Right lobe of liver (tissue), 6 donors: ENCODE measurements around the gene SLC39A5. TPM values are rescaled to one million over a fixed set of nuclear protein-coding genes. Genes with fewer than 3 reads are reported as not detected.

Source experiments
- ATAC-seq, 4 donors: fragments of 200-7000 bp; cut with Tn5 transposase; one replicate each; pipeline ENCODE4 v1.9.1; 2020; ENCODE audit warnings: mild to moderate bottlenecking in 4 of 4, moderate library complexity in 4 of 4
- DNase-seq, 3 donors: peaks; one replicate each; pipeline ENCODE4 v3.0.0-alpha.2; 2020
- H3K27ac ChIP-seq, 3 donors: fragments of 200-600 bp; one replicate each; pipeline ENCODE4 v1.8.0; 2022
- H3K27me3 ChIP-seq, 2 donors: fragments of 200-600 bp; one replicate each; pipeline ENCODE4 v1.8.0; 2022
- H3K36me3 ChIP-seq, 4 donors: fragments of 200-600 bp; sonication (generic) in 1 of 4; one replicate each; pipeline versions ENCODE4 v1.5.1 to v1.8.0; 2017 to 2022; ENCODE audit warnings: control low read depth in 1 of 4
- H3K4me1 ChIP-seq, 4 donors: fragments of 200-600 bp; sonication (generic) in 1 of 4; one replicate each; pipeline versions ENCODE4 v1.5.1 to v1.8.0; 2017 to 2022; ENCODE audit warnings: control low read depth in 1 of 4
- H3K4me3 ChIP-seq, 3 donors: fragments of 200-600 bp; one replicate each; pipeline ENCODE4 v1.8.0; 2022
- H3K9me3 ChIP-seq, 4 donors: fragments of 200-600 bp; sonication (generic) in 1 of 4; one replicate each; pipeline versions ENCODE4 v1.5.1 to v1.8.0; 2017 to 2022; ENCODE audit warnings: control low read depth in 1 of 4
- CTCF ChIP-seq, 4 donors: fragments of 200-600 bp in 3 of 4; fragments of 450-650 bp in 1 of 4; IDR thresholded peaks; one replicate each; pipeline versions ENCODE4 v1.5.1 to v1.8.0; 2016 to 2022; ENCODE audit warnings: antibody characterized with exemption in 4 of 4, mild to moderate bottlenecking in 2 of 4
- POLR2A ChIP-seq: fragments of 450-650 bp; IDR thresholded peaks from one replicate; pipeline ENCODE4 v1.6.1; 2017; ENCODE audit warnings: antibody characterized with exemption, mild to moderate bottlenecking
- WGBS: methylation state at CpG from one replicate; pipeline ENCODE4 v1.1.6; 2018; ENCODE audit warnings: low coverage, low lambda C conversion rate; ENCODE audit not compliant: insufficient coverage; ENCODE audit errors: missing lambda C conversion rate; 5-methylcytosine and 5-hydroxymethylcytosine counted together
- intact Hi-C, 2 donors: fragments of 100-400 bp; cut with DNase I; formaldehyde crosslinking; loops; one replicate each; pipeline versions ENCODE4 v1.11.2 to v1.14.1; 2022
- total RNA-seq, 6 experiments: library from RNA; depleted of rRNA in 2 of 6; stranded (reverse); fragments of >200 nt in 2 of 6; fragmentation: NEBNext Ultra II Directional in 3 of 6; extraction: Animal tissue kit (Norgen Biotek cat#: 25700) in 3 of 6; gene quantifications; one replicate each; pipeline versions ENCODE4 v1.1.0 to v1.2.4, GENCODE V29; 2016 to 2023
- donor health status: DM: no; HTN: yes; CAD: no.
- donor health status: DM: no; HTN: no; CAD: no.
- donor health status: DM: no; HTN: no; CAD: no.
- donor health status: DM: no; HTN: yes; CAD: no.
- donor health status: DM: no; HTN: yes; CAD: no.

SLC39A5 gene
- total RNA-seq, 6 experiments from 2014 or later, result 39.7 to 209 (median 110) TPM

- no peak for DNase-seq
- Histone ChIP-seq H3K9me3 (no peaks in the 10 kb centered on the region), H3K27ac (peak overlapping the region; percentile 91 to 97 (median 91)), H3K27me3 (no peaks in the 10 kb centered on the region), H3K36me3 (peaks cover 0 to 5% (median 0%) of the 10 kb centered on the region in 4 donors), H3K4me3 (peak overlapping the region; percentile 49 to 78 (median 55)), H3K4me1 (peaks cover 0 to 24% (median 7%) of the 10 kb centered on the region in 4 donors)
- TF ChIP-seq POLR2A (no peak), CTCF (IDR thresholded peaks at IDR 0.05) (no peak)
- WGBS, result 16% methylated on average over 8 of the region's 10 CpGs
- intact Hi-C loops, result no loop called here
- peak in 1 of 4 donors; percentile 2 for ATAC-seq
These were observed 9.1 kb upstream of the SLC39A5 start for GRCh38 chr12:56220611-56221231.

GRCh38 chr12:56221232-56221756, 8.6 kb upstream of the SLC39A5 start:
- DNase-seq, result no peak
- peaks cover 0 to 24% (median 7%) of the 10 kb centered on the region in 4 donors for H3K4me1 ChIP-seq
- peak overlapping the region; percentile 49 to 78 (median 55) for H3K4me3 ChIP-seq
- WGBS, result 1% methylated on average over 11 of the region's 21 CpGs
- intact Hi-C loops, result no loop called here
- no peaks in the 10 kb centered on the region for H3K9me3 ChIP-seq
- ATAC-seq, result peak in 1 of 4 donors; percentile 2
- peaks cover 0 to 3% (median 0%) of the 10 kb centered on the region in 4 donors for H3K36me3 ChIP-seq
- H3K27me3 ChIP-seq, result no peaks in the 10 kb centered on the region
- TF ChIP-seq CTCF (IDR thresholded peaks at IDR 0.05) (no peak), POLR2A (no peak)
- peak overlapping the region; percentile 91 to 97 (median 91) for H3K27ac ChIP-seq

- no peaks in the 10 kb centered on the region for H3K9me3 ChIP-seq
- ATAC-seq (peak; percentile 86 to 93 (median 88)), DNase-seq (peak; percentile 96 to 98 (median 98))
- H3K4me1 ChIP-seq, result peaks cover 0 to 24% (median 7%) of the 10 kb centered on the region in 4 donors
- TF ChIP-seq POLR2A, result peak; percentile 96
- peak in 2 of 4 donors; percentile 2 to 10 for TF ChIP-seq CTCF (IDR thresholded peaks at IDR 0.05)
- peak within 1 kb of the TSS; percentile 49 to 78 (median 55) for H3K4me3 ChIP-seq
- H3K27ac ChIP-seq, result peak within 1 kb of the TSS; percentile 91 to 97 (median 91)
- no peaks in the 10 kb centered on the region for H3K27me3 ChIP-seq
- 0% methylated on average over 17 of the region's 42 CpGs for WGBS
- intact Hi-C loops, result no loop called here
- no peaks in the 10 kb centered on the region for H3K36me3 ChIP-seq
These were observed 7.9 kb upstream of the SLC39A5 start, which contains the start of gene RNF41 for GRCh38 chr12:56221757-56222530. Gene RNF41 (minus strand): TSS chr12:56221922. CDS start chr12:56214047, 7,875 bp downstream.

- peak overlapping the region; percentile 49 to 78 (median 55) for H3K4me3 ChIP-seq
- peak overlapping the region; percentile 91 to 97 (median 91) for H3K27ac ChIP-seq
- DNase-seq (no peak), ATAC-seq (no peak)
- H3K9me3 ChIP-seq, result no peaks in the 10 kb centered on the region
- H3K27me3 ChIP-seq, result no peaks in the 10 kb centered on the region
- H3K4me1 ChIP-seq, result peaks cover 0 to 24% (median 7%) of the 10 kb centered on the region in 4 donors
- TF ChIP-seq POLR2A (no peak), CTCF (IDR thresholded peaks at IDR 0.05) (no peak)
- intact Hi-C loops, result no loop called here
- 0% methylated on average over 4 of the region's 4 CpGs for WGBS
- H3K36me3 ChIP-seq, result no peaks in the 10 kb centered on the region
These were observed 7.3 kb upstream of the SLC39A5 start for GRCh38 chr12:56222531-56222895.
